Measurements from ENCODE around the gene TMEM171. TPM values are rescaled to one million over a fixed set of nuclear protein-coding genes. Genes with fewer than 3 reads are reported as not detected.

TMEM171 gene
- total and polyA plus RNA-seq, 7 donors: 21.7 to 49.9 (median 46.8) TPM; not detected in 4

- Histone ChIP-seq H3K27me3 (peaks cover 0 to 11% (median 0%) of the 10 kb centered on the region in 3 donors), H3K36me3 (no peaks in the 10 kb centered on the region), H3K27ac (no peak overlapping the region), H3K4me1 (no peaks in the 10 kb centered on the region), H3K4me3 (no peak overlapping the region), H3K9me3 (peaks cover 0 to 4% (median 1%) of the 10 kb centered on the region in 4 donors)
- DNase-seq: no peak
- 32 to 47% methylated on average over 3 of the region's 3 CpGs for WGBS, 2 donors
- TF ChIP-seq POLR2AphosphoS5 (IDR thresholded peaks at IDR 0.05) (no peak), CTCF (IDR thresholded peaks at IDR 0.05) (no peak), EP300 (IDR thresholded peaks at IDR 0.05) (no peak), POLR2A (IDR thresholded peaks at IDR 0.05) (no peak)
- intact Hi-C loops (cut with DNase I): no loop called here
Measured at GRCh38 chr5:73179730-73180129, 59.4 kb downstream of the TMEM171 start.

- H3K4me1 ChIP-seq: no peaks in the 10 kb centered on the region
- intact Hi-C loops (cut with DNase I): no loop called here
- no peak overlapping the region for H3K27ac ChIP-seq
Measured at GRCh38 chr5:73180566-73180965, 60.2 kb downstream of the TMEM171 start.

More at GRCh38 chr5:73180566-73180965, 60.2 kb downstream of the TMEM171 start:
- Histone ChIP-seq H3K27me3 (peaks cover 0 to 11% (median 0%) of the 10 kb centered on the region in 3 donors), H3K9me3 (peaks cover 0 to 7% (median 1%) of the 10 kb centered on the region in 4 donors), H3K4me3 (no peak overlapping the region), H3K36me3 (no peaks in the 10 kb centered on the region)
- TF ChIP-seq CTCF (IDR thresholded peaks at IDR 0.05) (no peak), EP300 (IDR thresholded peaks at IDR 0.05) (no peak), POLR2AphosphoS5 (IDR thresholded peaks at IDR 0.05) (no peak), POLR2A (IDR thresholded peaks at IDR 0.05) (no peak)
- no peak for DNase-seq

Other genes starting within 250 kb of the TMEM171 start
- 10 to 100 TPM; 36.0 to 40.3 (median 38.3) TPM for gene FCHO2, start 164.5 kb upstream of the TMEM171 start, total RNA-seq
- 10 to 100 TPM in 2 of 3 donors, 1 to 10 TPM in 1; 9.5 to 17.8 (median 15.6) TPM for gene FCHO2, start 164.5 kb upstream of the TMEM171 start, polyA plus RNA-seq
- not detected for gene TMEM174, start 52.6 kb downstream of the TMEM171 start, total RNA-seq
- gene TMEM174, start 52.6 kb downstream of the TMEM171 start, polyA plus RNA-seq: not detected

Data from sigmoid colon (tissue), 7 donors.